GM18951 (cell line): Measurements from ENCODE around the gene PITRM1.

Experiments
- POLR2A ChIP-seq: IDR thresholded peaks from 4 replicates; pipeline ENCODE4 v1.6.1; 2011; ENCODE audit warnings: mild to moderate bottlenecking; ENCODE audit not compliant: insufficient read length, insufficient read depth; ENCODE audit errors: extremely low read depth
- in situ Hi-C: fragments of 300-500 bp; cut with MboI; formaldehyde crosslinking; loops from one replicate; pipeline ENCODE4 v1.12.0; 2022; ENCODE audit warnings: low sequenced_read_pairs, mixed read lengths, inconsistent platforms; ENCODE audit not compliant: unreplicated experiment

PITRM1 gene

DNA sequence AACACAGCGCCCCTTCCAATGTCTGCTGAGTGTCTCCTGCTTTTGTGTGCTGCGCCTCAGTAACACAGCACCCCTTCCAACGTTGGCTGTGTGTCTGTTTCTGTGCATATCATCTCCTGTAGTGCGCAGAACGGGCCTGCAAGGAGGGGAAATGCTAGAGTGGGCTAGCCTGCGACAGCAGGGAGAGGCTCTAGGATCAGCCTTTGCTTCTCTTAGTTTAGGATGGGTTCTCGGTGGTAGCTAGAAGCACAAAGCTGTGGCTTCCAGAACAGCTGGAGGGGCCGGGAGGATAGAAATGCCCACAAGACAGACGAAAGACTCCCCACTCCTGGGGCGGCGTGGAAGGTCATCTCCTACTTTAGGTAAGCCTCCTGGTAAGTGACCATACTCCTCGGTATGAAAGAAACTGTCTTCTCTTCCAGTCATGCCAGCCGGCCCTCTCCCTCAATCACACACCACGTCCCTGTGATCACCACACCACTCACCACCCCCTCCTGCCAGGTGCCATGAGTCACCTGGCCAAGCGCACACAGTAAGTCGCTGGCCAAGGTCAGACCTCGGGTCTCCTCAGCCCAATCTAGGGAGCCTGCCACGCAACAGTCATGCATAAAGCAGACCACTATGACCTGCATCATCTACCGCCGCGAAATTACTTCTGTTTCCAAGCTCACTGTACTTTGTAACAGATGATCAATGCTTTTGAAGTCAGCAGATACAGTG, 4.8 kb downstream of the PITRM1 start:
- in situ Hi-C loops: no loop called here
- TF ChIP-seq POLR2A: no peak

DNA sequence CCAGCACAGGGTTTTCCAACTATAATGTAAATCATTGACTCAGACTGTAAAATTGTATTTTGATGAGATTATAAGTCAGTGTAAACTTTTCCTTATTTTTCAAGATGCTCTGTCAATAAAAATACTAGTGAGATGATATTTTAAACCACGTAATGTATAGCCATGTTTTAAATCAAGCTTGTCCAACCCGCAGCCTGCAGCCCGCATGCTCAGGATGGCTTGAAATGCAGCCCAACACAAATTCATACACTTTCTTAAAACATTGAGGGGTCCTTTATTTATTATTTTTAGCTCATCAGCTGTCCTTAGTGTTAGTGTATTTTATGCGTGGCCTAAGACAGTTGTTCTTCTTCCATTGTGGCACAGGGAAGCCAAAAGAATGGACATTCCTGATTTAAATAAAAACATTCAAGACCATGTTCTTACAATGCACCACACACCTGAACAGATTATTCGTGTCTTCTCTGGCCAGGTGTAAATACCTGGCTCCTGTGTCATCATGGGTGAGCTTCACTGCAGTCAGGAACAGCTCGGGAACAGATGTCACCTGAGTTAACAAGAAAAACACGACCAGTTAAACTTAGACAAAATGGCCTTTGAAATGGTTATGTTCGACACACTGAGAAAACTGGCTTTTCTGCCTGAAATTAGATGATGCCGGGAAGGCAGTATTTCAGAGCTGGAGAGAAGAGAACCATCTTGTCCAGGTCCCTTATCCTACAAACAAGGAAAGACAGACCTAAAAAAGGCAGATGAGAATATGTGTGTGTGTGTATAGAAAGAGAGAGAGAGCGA, 5.9 kb downstream of the PITRM1 start:
- in situ Hi-C loops: no loop called here
- no peak for TF ChIP-seq POLR2A

DNA sequence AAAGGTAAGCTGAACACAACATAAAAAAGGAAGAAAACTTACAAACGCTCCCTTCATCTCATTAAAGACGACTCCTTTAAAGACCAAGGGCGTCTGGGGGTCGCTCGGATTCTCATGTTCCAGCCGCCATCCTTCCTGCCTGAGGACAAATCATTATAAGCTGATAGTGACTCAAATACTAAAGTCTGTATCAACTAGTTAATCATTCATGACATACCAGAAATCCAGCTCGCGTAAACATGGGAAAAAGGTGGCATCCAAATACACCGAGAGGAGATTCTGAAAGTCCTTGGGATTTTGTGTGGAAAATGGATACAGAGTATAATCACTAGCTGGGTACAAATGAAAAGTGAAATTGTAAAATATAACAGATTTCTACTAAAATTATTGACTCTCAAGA, 7.4 kb downstream of the PITRM1 start:
- in situ Hi-C loops: no loop called here
- TF ChIP-seq POLR2A: no peak

DNA sequence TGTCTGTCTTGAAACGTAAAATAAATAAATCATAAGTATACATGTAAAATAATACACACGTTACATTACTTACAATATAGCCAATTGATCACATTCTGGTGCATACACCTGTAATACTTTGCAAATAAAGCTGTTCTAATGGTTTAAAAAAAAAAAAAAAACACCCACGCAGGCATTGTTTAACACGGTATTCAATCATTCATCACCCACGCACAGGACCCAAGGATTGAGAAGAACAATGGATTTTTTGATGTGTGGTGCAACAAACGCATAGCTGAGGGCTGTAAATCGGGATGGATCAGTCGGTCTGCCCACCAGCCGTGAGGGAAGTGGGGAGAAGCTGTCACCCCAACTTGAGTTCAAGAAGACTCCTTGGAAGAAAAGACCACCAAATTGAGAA, 8.7 kb downstream of the PITRM1 start:
- in situ Hi-C loops: no loop called here
- no peak for TF ChIP-seq POLR2A

DNA sequence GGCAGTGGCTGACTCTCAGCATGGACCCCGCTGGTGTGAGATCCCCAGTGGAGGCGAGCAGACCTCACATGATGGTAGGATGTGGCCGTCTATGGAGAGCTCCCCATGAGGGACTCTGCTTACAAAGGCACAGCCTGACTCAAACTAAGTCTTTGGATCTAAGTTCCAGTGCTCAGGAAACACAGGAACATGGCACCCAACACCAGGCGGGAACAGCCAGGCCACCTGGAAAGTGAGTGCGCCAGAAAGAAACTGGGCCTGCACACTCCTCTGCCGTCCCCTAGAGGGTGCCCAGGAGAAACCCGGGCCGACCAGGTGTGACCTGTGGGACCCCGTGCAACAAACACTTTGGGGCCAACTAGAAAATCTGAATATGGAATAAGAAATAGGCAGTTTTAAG, 10.0 kb downstream of the PITRM1 start:
- in situ Hi-C loops: no loop called here
- TF ChIP-seq POLR2A: no peak

DNA sequence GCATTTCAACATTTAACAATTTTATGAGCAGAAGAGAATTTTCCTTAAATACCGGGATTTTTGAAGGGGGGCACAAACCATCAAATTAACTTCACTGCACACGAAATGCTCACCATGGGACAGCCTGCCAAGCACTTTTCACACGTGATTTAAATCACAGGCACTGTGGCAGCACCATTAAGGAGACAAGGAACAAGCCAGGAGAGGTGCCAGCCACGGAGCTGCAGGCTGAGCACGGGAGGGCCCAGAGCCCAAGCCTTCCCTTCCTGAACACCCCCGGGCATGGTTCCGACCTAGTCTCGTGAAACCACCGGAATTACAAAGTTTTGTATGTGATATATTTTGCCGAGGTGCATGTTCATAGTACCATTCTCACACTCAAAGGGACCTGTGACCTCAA, 13.4 kb downstream of the PITRM1 start:
- in situ Hi-C loops: no loop called here
- no peak for TF ChIP-seq POLR2A

DNA sequence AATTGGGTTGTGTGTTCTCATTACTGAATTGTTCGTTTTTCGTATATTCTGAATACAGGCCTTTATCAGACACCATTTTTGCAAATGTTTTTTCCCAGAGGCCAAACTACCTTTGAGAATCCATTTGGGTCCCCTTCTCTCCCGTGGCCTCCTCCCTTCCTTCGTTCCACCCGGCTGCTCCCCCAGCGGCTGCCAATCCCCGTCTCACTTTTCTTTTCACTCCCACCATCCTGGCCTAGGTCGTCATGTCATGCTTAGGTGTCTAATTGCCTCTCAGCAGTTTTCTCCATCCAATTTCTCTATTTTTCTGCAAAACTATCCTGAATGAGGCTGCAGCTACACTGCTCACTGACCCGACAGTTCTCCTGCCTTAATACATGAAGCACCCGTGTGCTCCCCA, 17.9 kb downstream of the PITRM1 start:
- no peak for TF ChIP-seq POLR2A
- in situ Hi-C loops: no loop called here

DNA sequence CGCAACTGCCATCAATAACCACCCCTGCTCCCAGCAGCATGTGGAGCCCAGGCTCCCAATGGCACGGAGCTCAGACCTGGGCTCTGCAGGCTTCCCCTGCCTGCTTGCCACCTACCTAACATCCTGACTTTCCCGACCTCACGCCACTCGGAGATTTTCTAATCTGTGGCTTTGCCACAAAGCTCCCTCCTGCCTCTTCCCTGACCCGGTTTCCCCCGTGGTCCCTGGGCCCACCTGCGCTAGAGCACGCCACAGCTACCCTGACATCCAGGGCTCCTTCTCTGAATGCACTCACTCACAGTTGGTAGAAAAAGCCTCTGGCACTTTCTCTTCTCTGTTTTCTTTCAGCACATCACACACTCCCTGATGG, 20.0 kb downstream of the PITRM1 start:
- in situ Hi-C loops: no loop called here
- TF ChIP-seq POLR2A: no peak

DNA sequence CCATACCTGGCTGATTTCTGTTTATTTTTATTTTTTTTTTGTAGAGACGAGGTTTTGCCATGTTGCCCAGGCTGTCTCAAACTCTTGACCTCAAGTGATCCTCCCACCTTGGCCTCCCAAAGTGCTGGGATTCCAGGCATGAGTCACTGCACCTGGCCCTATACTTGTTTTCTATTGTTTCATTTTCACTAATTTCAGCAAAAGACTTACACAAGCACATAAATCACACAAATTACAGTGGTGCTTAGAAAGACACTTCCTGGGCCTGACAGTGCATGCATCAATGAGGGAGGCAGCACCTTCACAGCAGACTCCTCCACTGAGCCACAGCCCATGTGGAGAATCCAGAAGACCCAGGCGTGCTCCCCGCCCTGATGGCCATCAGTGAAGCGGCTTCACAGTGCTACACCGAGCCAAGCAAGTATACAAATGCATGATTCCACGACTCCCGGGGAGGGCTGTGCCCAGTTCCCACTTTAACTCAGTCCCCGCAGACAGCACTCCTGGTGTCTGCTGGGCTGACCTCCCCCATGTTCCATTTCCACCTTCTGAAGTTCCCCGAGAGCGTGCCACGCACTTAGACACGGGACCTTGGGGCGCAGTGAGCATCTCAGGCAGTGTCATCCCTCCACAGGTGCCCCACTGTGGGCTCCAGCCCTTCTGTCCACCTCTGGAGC, 20.6 kb downstream of the PITRM1 start:
- in situ Hi-C loops: no loop called here
- TF ChIP-seq POLR2A: no peak

DNA sequence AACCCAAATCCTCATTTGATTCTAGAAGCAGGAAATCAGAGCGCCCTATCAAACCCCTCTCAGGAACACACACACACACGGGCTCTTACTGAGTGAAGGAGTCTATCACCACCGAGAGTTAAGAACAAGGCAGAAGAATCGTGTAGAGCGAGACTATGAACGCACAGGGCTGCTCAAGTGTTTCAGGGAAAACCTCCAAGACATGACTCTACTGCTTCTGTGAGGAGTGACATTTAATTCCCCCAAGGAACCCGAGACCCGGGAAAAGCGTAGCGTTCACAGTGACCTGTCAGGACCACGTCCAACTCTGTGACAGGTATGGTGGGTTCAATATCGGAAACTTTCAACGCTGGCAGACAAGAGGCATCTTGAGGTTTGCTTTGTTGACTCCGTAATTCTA, 21.6 kb downstream of the PITRM1 start:
- in situ Hi-C loops: no loop called here

DNA sequence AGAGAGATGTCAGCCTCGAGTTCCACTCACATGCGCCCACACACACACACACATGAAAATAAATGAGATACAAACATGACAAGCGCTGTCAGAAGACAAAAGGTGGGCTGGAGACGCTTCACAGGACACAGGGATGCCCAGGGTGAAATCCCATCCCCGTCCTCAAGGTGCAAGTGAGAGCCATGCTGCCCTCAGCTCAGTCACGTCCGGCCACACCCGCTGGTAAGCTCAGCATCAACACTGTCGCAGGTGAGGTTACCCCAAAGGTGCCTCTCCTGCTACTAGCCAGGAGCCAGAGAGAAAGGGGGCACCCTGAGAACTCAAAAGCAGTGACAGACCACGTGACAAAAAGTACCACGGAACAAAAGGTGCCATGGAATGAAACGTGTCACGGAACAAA, 22.2 kb downstream of the PITRM1 start:
- in situ Hi-C loops: no loop called here

More for the DNA sequence above, 21.6 kb downstream of the PITRM1 start:
- TF ChIP-seq POLR2A: no peak

DNA sequence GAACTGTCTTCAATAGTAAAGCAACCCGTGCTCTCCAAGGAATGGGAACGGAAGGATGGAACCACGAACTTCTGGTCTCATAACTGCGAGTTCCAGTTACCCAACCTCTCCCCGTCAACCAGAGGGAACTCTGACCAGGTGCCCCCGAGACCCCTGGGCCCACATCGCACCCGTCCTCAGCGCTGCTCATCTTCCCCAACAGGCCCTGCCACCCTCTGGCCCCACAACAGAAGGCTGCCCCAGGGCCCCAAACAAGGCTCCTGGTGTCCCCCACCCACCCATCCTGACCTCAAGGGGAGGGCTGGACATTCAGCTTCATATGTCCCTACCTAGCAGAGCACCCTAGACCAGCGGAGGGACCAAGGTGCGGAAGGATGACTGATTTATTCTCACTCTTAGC, 22.7 kb downstream of the PITRM1 start:
- no peak for TF ChIP-seq POLR2A
- in situ Hi-C loops: no loop called here

More for the DNA sequence above, 22.2 kb downstream of the PITRM1 start:
- TF ChIP-seq POLR2A: no peak

DNA sequence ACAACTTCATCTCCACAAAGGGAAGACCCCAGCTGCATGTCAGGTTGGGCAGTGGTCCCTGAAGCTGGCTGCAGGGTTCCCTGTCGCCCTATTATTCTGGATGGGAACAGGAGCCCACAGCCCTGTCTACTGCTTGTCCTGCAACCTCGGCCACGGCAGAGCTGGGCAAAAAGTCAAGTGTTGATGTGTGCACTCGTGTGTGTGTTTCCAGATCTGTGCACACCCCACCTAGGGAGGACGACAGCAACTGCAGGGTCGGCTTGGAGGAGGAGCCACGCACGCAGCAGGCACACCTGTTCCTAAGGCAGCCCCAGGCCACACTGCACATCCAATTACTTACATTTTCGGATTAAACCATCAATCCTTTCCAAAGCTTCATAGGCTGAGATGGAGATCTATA, 23.6 kb downstream of the PITRM1 start:
- in situ Hi-C loops: no loop called here
- TF ChIP-seq POLR2A: no peak

DNA sequence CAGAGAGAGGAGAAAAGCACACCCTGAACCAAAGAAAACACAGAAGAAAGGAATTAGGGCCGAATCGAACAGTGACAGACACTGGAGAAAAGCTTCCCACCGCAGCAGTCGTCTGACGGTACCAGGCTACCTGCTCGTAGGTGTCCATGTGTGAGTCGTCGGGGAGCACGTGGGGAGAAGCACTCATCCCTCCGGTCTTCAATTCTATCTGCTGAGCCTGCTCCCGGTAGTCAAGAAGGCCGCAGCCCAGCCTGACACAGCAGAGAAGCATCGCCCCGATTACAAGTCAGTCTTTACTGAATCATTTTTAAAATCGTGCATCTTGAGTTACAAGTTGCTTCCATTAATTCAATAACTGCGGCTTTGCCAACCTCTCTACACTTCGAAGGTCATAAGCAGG, 24.5 kb downstream of the PITRM1 start:
- in situ Hi-C loops: no loop called here
- TF ChIP-seq POLR2A: no peak
